Sigmoid colon (tissue), 4 donors: ENCODE data around the gene FAM110D.

ENCODE experiments used
- POLR2AphosphoS5 ChIP-seq, 4 donors: sonication (generic); formaldehyde crosslinking; IDR thresholded peaks; one replicate each; pipeline ENCODE4 v1.6.1; 2017; ENCODE audit warnings: antibody characterized with exemption in 4 of 4
- TF ChIP-seq, protein P1 (sequence below), 4 experiments: fragments of 450-650 bp in 3 of 4; fragments of 200-600 bp in 1 of 4; IDR thresholded peaks; one replicate each; pipeline ENCODE4 v1.5.1; 2016 to 2019; ENCODE audit warnings: antibody characterized with exemption in 4 of 4, mild to moderate bottlenecking in 3 of 4, moderate library complexity in 2 of 4

DNA sequence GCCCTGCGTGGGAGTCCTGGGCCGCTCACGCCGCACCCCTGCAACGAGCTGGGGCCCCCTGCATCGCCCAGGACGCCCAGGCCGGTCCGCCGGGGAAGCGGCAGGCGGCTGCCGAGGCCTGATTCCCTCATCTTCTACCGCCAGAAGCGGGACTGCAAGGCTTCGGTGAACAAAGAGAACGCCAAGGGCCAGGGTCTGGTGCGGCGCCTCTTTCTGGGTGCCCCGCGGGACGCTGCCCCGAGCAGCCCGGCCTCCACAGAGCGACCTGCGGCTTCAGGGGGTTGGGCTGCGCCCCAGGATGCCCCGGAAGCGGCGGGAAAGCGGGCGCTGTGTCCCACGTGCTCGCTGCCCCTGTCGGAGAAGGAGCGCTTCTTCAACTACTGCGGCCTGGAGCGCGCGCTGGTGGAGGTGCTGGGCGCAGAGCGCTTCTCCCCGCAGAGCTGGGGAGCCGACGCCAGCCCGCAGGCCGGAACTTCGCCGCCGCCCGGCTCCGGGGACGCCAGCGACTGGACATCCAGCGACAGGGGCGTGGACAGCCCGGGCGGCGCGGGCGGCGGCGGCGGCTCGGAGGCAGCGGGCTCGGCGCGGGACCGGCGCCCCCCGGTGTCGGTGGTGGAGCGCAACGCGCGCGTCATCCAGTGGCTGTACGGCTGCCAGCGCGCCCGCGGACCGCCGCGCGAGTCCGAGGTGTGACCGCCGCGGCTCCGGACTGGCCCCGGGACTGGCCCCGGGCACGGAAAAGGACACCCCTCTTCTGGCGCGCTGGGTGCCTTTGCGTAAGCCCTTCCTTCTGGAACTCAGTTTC is 2.7 kb downstream of the FAM110D start:
- TF ChIP-seq POLR2AphosphoS5 (IDR thresholded peaks at IDR 0.05): no peak
- TF ChIP-seq, protein P1, sequence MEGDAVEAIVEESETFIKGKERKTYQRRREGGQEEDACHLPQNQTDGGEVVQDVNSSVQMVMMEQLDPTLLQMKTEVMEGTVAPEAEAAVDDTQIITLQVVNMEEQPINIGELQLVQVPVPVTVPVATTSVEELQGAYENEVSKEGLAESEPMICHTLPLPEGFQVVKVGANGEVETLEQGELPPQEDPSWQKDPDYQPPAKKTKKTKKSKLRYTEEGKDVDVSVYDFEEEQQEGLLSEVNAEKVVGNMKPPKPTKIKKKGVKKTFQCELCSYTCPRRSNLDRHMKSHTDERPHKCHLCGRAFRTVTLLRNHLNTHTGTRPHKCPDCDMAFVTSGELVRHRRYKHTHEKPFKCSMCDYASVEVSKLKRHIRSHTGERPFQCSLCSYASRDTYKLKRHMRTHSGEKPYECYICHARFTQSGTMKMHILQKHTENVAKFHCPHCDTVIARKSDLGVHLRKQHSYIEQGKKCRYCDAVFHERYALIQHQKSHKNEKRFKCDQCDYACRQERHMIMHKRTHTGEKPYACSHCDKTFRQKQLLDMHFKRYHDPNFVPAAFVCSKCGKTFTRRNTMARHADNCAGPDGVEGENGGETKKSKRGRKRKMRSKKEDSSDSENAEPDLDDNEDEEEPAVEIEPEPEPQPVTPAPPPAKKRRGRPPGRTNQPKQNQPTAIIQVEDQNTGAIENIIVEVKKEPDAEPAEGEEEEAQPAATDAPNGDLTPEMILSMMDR (IDR thresholded peaks at IDR 0.05): no peak
